ENCODE data around the gene POU2F3.

POU2F3 gene

GRCh38 chr11:120344302-120345004 lies 104.5 kb downstream of the POU2F3 start:
- peak; percentile 24 for DNase-seq

- no peak for DNase-seq
Observed at GRCh38 chr11:120346233-120346632, 106.3 kb downstream of the POU2F3 start.

GRCh38 chr11:120350637-120351036 lies 110.7 kb downstream of the POU2F3 start:
- DNase-seq, result no peak

GRCh38 chr11:120352405-120352804 lies 112.5 kb downstream of the POU2F3 start:
- DNase-seq, result no peak

GRCh38 chr11:120354068-120354467 lies 114.1 kb downstream of the POU2F3 start:
- DNase-seq, result no peak

- DNase-seq, result no peak
Observed at GRCh38 chr11:120354779-120355178, 114.8 kb downstream of the POU2F3 start.

GRCh38 chr11:120357620-120358019 lies 117.7 kb downstream of the POU2F3 start:
- DNase-seq, result no peak

GRCh38 chr11:120358729-120359128 lies 118.8 kb downstream of the POU2F3 start:
- DNase-seq, result no peak

GRCh38 chr11:120363436-120363835 lies 123.5 kb downstream of the POU2F3 start:
- DNase-seq, result no peak

- DNase-seq, result no peak
Observed at GRCh38 chr11:120365512-120365911, 125.6 kb downstream of the POU2F3 start.
